Measurements from ENCODE around the gene RHEB.

RHEB gene

DNA sequence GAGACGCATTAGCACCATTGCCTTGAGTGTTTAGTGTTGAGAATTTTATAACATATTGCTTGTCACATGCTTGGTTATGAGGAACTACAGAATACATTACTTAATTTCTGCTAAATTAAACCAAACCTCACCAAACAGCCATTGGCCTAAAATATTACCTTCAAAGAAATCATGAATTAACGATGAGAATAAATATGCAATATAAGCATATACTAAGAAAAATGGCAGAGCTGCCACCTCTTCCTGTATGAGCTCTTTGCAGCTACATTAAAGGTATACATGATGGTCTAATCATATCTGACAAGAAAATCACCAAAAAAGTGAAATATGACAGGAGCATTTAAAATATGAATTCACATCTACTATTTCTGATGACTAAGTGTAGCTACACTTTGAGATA lies 5.2 kb upstream of the RHEB start:
- no peak for DNase-seq (ENCODE audit: low spot score)

DNA sequence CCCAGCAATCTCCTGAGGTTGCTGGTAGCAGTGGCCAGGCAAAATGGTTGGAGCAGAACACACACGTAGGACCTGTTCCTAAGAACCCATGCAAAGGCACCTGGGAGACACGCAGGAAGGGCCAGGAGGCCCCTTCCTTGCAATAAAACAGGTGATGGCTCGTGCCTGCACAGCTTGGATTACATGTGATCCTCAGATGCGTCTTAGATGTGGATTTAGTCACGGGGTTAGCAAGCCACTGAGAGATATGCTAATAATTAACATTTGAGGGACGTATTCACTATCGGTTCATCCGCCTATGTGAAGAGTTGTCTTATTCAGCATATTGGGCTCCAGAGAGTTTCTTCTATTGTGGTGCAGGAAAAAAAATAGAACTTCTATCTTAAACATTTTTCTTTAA lies 4.6 kb upstream of the RHEB start:
- DNase-seq (ENCODE audit: low spot score): no peak

DNA sequence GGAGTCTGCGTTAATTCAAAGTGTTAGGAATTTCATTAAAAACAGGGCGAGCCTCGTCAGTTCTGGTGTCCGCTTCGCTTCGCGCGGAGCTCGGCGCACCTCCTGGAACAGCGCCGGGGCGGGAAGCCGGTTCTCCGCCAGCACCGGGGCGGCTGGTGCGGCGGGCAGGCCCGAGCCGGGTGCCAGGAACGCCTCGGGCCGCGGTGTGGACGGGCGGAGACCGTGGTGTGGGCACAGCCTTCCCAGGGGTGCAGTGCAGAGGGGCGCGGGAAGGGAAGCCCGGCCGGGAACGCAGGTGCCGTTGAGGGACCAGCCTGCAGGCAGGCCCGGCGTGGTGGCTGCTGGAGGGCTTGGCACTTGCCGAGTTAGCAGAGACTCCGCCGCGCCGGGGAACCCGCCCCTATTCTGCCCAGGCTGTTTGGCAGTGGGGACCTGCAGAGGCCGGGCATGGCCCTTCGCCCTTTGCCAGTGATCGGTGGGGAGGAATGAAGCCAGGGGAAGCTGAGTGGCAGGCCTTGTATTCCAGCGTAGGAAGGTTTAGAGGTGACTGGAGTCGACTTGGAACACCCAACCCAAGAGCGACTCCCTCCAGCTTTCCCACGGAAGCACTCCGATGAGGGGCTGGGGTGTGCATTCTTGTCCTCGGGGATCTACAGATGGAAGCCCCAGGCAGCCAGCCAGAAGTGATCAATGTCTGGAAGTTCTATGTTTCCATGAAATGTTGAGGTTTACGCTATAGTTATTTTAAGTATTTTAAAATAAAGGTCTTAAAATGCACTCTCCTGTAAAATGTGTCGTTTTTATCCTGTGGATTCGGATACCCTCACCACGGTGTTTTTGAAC lies 945 bp upstream of the RHEB start:
- DNase-seq (ENCODE audit: low spot score): peak; percentile 7

DNA sequence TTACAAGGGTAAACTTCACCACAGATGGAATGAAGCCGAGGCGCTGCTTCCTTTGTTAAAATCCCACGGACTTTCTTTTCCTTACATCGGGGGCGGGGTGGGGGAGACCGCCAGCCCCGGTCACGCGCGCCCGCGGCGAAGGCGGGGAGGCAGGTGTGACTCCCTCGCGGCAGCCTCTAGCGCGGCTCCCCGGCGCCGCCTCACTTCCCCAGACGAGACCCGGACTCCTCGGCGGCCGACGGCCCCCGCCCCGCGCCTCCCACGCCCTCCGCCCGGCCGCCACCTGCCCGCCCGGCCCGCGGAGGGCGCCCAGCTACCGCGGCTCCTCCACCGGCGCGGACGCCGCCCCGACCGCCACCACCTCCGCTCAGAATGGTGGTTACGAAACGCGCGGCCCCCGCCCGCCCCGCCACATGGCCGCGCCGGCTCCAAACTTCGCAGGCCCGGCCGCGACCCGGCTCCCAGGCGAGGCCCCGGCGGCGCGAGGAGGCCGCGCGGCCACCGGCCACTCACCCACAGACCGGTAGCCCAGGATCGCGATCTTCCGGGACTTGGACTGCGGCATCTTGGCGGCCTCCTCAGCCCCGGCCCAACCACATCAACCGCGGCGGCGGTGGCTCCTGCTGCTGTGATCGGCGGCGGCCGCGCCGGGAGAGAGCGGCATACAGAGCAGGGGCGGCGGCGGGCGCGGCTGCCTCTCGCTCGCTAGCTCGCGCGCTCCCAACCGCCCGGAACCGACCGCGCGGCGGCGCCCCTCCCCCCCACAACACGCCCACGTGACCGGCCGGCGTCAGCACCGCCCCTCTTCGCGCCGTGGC lies 539 bp downstream of the RHEB start:
- peak; percentile 46 for DNase-seq (ENCODE audit: low spot score)

DNA sequence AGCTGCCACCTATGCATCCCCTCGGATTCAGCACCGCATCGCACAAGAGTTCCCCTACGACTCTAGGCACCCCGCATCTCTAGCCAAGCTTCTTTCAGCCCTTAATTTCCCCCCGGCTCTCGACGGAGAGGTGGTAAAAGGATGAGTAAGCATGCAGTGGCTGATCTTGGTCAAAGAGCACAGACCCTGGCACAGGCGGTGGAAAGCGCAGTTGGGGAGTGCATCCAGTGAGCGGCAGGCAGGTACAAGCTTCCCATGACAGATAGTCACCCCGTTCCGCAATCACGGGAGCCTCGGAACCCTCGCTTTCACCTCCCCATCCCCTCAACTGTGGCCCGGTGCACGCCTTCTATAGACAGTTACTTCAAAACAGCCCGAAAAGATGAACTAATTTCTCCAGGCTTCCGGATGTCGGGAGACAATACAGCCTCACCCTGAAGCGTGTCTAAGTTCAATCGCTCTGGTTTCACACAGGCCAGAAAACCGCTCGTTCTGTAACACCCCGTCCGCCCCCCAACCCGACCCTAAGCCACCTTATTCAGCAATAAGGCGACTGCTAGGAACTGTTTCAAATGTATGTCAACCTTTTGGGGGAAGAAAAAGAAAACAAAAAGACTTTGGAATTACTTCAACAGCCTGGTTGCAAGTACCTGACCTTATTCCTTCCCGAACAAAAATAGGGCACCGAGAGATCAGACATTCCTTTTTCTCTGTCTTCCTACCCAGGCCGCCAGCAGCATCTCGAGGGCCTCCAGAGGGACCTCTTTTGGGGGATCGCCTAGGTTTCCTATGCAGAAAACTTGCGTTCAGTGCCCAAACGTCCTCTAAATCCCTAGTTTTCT lies 1.4 kb downstream of the RHEB start:
- peak; percentile 32 for DNase-seq (ENCODE audit: low spot score)

DNA sequence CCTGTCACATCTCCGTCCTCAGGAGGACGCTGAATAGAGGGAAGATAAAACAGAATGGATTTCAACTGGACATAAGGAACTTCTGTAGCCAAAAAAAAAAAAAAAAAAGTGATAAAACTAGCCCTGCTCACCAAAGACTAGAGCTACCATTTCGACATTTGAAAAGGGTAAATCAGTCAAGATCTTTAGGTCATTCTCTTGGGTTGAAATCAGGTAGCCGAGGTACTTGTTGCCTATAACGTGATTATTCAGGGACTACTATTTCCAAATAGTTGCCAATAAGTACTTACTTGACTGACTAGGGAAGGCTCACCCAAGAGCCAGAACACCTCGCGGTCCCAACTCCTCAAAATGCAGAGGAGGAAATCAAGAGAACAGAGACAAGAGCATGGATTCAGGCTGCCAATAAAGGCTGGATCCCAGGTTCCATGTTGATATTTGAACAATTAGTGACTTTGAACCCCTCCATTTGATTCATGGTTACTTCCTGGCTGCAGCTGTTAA lies 2.0 kb downstream of the RHEB start:
- DNase-seq (ENCODE audit: low spot score): no peak

DNA sequence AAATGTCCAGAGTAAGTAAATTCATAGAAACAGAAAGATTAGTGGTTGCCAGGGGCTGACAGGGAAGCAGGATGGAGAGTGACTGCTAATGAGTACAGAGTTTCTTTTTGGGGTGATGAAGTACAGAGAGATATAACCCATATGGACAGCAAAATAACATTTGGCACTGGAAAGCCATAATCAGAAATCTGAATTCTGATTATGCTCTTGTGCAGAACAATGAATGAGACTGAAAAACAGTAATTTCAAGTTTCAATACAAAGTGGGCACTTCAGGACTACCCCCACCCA lies 4.5 kb downstream of the RHEB start:
- DNase-seq (ENCODE audit: low spot score): no peak

DNA sequence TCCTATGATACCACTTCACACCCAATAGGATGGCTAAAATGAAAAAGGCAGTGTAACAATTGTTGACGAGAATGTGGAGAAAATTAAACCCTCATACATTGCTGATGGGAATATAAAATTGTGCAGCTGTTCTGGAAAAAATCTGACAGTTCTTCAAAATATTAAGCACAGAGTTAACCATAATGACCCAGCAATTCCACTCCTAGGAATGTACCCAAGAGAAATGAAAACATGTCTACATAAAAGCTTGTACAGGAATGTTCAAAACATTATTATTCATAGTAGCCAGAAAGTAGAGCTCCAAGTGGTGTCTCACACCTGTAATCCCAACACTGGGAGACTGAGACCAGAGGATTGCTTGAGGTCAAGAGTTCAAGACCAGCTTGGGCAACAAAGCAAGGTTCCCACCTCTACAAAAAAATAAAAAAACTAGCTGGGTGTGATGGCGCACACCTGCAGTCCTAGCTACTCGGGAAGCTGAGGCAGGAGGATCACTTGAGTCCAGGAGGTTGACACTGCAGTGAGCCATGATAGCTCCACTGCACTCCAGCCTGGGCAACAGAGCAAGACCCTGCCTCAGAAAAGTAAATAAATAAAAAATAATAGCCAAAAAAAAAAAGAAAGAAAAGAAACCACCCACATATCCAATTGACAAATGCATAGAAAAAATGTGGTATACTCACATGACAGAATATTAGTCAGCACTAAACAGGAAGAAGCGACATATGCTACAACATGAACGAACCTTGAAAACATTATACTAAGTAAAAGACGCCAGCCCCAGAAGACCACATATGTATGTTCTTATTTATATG lies 5.0 kb downstream of the RHEB start:
- DNase-seq (ENCODE audit: low spot score): no peak

DNA sequence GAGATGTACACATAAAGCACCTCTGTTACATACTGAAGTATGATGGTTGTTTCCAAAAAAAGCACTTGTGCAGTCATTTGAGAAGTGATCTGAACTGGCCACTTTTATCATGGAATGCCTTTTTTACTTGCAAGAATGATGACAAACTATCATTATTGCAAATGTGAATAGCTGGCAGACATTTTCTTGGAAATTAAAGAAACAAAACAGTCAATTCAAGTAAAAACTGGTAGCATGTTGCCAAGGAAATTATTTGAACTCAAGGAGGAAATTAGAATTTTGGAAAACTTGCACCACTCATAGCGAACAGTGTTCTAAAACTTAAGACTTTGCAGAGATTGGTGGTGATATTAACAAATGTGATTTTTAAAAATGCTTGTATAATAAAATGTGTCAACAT lies 6.6 kb downstream of the RHEB start:
- DNase-seq (ENCODE audit: low spot score): no peak

DNA sequence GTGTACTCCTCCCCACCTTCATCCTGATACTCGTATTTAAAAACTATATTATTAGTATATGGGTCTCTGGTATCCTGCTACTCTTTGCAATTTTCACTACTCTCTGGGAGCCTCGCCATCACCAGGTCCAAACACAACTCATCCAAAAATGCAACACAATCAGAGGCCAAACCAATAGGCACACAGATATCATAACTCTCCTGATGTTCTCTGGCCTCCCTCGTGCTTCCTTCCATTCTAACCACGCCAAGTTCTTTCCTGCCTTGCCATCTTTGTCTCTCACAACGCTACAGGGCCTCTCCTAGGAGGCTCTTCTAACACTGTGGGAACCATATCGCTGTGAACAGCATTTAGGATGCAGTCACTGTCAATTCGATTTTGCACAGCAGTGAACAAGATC lies 7.3 kb downstream of the RHEB start:
- DNase-seq (ENCODE audit: low spot score): no peak

DNA sequence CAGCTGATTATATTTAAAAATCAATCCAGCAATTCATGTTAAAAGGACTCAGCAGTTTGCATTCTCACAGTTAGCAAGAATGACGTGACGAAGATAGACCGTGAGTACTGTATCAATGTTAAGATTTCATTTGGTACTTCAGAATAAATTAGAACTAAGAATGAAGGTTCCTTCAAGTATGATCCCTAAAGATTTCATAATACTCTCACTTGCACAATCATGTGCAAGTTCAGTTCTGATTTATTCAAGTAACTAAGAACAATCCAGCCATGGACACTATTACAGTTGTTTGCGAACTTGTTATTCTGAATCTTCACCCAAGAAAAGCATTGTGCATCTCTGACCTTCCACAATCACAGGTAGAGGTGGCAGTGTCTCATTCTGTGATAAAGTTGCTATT lies 7.7 kb downstream of the RHEB start:
- DNase-seq (ENCODE audit: low spot score): no peak

DNA sequence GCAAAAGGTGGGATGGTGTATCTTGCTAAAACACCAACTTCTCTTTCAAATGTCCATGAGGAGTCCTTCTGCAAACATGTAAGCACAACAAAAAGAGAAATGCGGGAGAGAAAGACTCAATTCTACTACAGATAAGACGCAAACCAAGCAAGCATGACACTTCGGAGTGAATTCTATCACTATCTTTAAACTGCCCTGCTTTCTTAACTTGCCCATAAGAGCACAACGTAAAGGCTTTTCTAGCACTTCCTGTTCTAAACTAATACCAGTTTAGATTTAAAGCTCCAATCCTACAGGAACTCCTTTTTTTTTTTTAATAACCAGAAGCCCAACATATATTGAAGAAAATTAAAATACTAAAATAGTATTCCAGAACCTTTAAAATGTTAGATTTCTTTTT lies 8.4 kb downstream of the RHEB start:
- DNase-seq (ENCODE audit: low spot score): no peak

DNA sequence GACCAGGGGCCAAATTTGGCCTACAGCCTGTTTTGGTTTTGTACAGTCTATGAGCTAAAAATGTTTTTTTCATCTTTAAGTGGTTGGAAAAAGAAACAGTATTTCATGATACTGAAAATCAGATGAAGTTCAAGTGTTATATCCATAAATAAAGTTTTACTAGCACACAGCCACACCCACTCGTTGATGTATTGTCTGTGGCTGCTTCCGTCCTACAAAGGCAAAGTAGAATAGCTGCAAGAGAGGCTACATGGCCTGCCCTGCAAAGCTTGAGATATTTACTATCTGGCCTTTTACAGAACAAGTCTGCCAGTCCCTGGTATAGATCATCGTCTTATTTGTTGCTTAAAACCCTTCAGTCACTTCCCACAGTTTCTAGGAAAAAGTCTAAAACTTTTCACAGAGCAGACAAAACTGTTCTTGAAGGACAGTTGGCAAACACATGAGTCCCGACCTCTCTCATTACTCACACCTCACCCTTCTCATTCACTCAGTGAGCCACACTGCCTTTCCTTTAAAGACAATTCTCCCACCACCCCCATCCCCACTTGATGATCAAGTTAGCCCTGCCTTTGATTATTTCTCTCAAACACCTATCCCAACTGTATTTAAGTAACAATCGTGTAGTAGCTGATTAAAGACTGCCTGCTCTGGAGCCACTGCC lies 9.9 kb downstream of the RHEB start:
- no peak for DNase-seq (ENCODE audit: low spot score)

DNA sequence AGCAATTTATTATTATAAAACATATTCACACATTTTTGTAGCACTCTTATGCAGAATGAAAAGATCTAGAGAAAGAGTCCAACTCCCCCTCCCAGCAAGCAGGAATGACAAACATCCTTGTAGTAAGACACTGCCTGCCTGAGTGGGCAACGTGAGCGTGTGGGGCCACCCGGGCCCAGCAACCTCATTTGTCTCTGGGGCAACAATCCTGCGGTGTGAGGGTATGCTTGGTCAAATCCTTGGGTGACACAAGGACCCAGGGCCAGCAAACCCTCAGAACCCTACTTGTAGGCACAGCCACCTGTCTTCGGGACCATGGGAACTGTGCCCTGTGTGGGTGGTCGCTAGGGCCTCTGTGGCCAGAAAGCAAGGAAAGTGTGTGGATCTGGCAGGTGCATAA lies 10.7 kb downstream of the RHEB start:
- no peak for DNase-seq (ENCODE audit: low spot score)

DNA sequence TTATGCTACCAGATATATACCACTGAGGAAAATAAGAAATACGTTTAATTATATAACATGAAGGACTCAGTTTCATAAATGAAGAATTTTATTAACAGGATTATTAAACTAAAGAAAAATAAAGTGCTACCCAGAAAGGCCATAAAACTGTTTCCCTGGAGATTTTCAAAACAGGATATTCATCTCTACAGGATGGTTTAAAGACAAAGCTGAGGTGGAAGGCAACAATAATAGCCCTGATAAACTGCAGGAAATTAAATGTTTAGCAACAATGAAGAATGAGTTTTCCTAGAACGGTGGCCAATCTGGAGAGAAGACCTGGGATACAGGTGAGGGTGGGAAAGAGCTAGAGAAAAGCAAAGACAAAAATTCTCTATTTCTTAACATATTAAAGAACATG lies 11.9 kb downstream of the RHEB start:
- DNase-seq (ENCODE audit: low spot score): no peak

DNA sequence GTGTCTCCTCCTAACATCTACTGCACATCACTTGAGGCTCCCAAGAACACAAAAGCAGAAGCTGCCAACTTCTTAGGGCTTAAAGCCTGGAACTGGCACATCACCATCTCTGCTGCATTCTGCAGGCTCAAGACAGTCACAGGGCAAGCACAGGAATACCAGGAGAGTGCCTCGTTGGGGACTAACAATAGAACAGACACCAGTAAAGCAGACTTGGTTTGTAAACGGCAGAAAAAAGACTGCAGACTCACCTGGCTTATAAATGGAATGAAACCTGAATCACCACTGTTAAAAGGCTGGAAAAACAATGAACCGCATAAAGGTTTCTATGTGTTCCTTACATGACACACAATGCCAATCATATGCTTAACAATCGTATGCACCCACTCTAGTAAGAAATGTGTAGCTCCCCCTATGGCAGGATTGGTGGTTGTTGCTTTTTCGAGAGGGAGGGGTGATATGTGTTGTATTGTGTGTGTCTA lies 12.8 kb downstream of the RHEB start:
- DNase-seq (ENCODE audit: low spot score): no peak

DNA sequence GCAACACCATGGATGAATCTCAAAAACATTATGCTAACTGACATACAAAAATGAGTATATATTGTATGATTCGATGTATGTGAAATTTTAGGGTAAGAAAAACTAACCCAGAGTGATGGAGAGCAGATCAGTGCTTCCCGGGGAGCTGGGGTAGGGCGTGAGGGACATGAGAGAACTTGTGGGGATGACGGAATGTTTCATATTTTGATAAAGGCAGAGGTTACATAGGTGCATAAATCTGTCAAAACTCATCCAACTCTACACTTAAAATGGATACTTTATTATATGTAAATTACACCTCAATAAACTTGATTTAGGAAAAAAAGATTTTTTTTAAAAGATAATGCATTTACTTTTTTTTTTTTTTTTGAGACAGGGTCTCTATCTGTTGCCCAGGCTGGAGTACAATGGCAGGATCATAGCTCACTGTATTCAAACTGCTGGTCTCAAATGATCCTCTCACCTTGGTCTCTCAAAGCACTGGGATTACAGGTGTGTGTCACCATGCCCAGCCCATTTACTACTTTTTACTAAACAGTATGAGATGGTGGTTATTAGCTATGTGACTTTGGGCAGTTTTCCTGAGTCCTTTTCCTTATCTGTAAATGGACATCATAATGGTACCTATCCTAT lies 13.7 kb downstream of the RHEB start:
- DNase-seq (ENCODE audit: low spot score): no peak

DNA sequence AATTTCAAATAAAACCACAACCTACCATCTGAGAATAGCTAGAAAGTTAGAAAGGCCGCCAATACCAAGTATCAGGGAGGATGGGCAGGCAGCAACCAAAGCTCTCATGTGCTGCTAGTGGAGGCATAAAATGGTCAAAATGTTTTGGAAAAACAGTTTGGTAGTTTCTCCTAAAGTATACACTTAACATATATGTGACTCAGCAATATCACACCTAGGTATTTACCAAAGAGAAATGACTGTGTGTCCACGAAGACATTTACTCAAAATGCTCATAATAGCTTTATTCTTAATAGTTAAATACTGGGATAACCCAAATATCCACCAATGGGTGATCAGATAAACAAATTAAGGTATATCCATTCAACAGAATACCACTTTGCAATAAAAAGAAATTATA lies 14.3 kb downstream of the RHEB start:
- DNase-seq (ENCODE audit: low spot score): no peak

DNA sequence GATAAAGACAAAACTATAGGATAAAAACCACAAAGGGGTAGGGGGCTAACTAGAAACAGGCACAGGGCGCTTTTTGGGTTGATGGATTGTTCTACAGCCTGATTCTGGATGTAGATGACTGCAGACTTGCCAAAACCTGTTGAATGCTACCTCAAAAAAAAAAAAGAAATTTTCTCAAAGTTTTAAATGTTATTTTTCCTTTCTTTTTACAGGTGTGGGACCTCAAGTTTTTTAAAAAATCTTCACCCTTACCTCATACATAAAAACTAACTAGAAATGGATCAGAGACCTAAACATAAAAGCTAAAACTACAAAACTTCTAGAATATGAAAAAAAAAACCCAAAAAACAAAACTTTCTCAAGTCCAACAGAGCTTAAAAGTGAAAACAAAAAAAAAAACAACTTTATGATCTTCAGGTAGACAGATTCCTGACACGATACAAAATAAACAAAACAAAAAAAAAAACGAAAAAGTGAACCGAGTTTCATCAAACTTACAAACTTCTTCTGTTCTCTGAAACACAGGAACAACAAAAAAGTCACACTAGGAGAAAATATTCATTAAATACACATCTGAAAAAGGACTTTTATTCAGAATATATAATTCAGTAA lies 14.9 kb downstream of the RHEB start:
- DNase-seq (ENCODE audit: low spot score): no peak

All from CD4-positive, alpha-beta T cell treated with Interleukin-6 at 100 ng/mL for 8 hours (primary cell).